ENCODE measurements around the gene TUBB6.

TUBB6 gene

GRCh38 chr18:12301263-12302005 is 6.6 kb upstream of the TUBB6 start:
- Mint-ChIP-seq H3K4me1 (ENCODE audit: low read depth) (peaks cover 19% of the 10 kb centered on the region), H3K27ac (no peak overlapping the region), H3K4me3 (no peak overlapping the region), H3K9me3 (no peaks in the 10 kb centered on the region), H3K27me3 (peaks cover 25% of the 10 kb centered on the region), H3K36me3 (ENCODE audit: low read depth) (no peaks in the 10 kb centered on the region)
- intact Hi-C loops (cut with micrococcal nuclease) = no loop called here

- H3K9me3 Mint-ChIP-seq = no peaks in the 10 kb centered on the region
- H3K36me3 Mint-ChIP-seq (ENCODE audit: low read depth) = no peaks in the 10 kb centered on the region
- no peak overlapping the region for H3K27ac Mint-ChIP-seq
- H3K27me3 Mint-ChIP-seq = peaks cover 29% of the 10 kb centered on the region
- H3K4me3 Mint-ChIP-seq = no peak overlapping the region
- intact Hi-C loops (cut with micrococcal nuclease) = no loop called here
- peaks cover 25% of the 10 kb centered on the region for H3K4me1 Mint-ChIP-seq (ENCODE audit: low read depth)
Measured at GRCh38 chr18:12302391-12303147, 5.5 kb upstream of the TUBB6 start.

GRCh38 chr18:12304351-12305210 is 3.5 kb upstream of the TUBB6 start:
- intact Hi-C loops (cut with micrococcal nuclease) = loop anchor here (5.0 kb wide), 1 partner anchor 322 kb away; the partner anchor contains the start of gene IMPA2
- peaks cover 30% of the 10 kb centered on the region for H3K4me1 Mint-ChIP-seq (ENCODE audit: low read depth)
- H3K27me3 Mint-ChIP-seq = peaks cover 26% of the 10 kb centered on the region
- H3K36me3 Mint-ChIP-seq (ENCODE audit: low read depth) = peaks cover 8% of the 10 kb centered on the region
- no peak overlapping the region for H3K4me3 Mint-ChIP-seq
- H3K9me3 Mint-ChIP-seq = no peaks in the 10 kb centered on the region
- H3K27ac Mint-ChIP-seq = no peak overlapping the region

GRCh38 chr18:12305211-12305610 is 2.8 kb upstream of the TUBB6 start:
- Mint-ChIP-seq H3K36me3 (ENCODE audit: low read depth) (peaks cover 14% of the 10 kb centered on the region), H3K4me1 (ENCODE audit: low read depth) (peaks cover 36% of the 10 kb centered on the region), H3K27me3 (peaks cover 24% of the 10 kb centered on the region)

GRCh38 chr18:12305930-12306629 is 2.0 kb upstream of the TUBB6 start:
- Mint-ChIP-seq H3K4me1 (ENCODE audit: low read depth) (peaks cover 42% of the 10 kb centered on the region), H3K9me3 (no peaks in the 10 kb centered on the region), H3K27me3 (peaks cover 24% of the 10 kb centered on the region), H3K4me3 (peak overlapping the region; percentile 77), H3K27ac (peak overlapping the region; percentile 91), H3K36me3 (ENCODE audit: low read depth) (peaks cover 23% of the 10 kb centered on the region)
- intact Hi-C loops (cut with micrococcal nuclease) = loop anchor here (5.0 kb wide), 1 partner anchor 324 kb away; the partner anchor contains the start of gene IMPA2

More at GRCh38 chr18:12305211-12305610, 2.8 kb upstream of the TUBB6 start:
- H3K9me3 Mint-ChIP-seq = no peaks in the 10 kb centered on the region
- H3K27ac Mint-ChIP-seq = no peak overlapping the region
- intact Hi-C loops (cut with micrococcal nuclease) = loop anchor here (5.0 kb wide), 1 partner anchor 323 kb away; the partner anchor contains the start of gene IMPA2
- H3K4me3 Mint-ChIP-seq = no peak overlapping the region

GRCh38 chr18:12306752-12307700 is 1.0 kb upstream of the TUBB6 start:
- peaks cover 32% of the 10 kb centered on the region for H3K36me3 Mint-ChIP-seq (ENCODE audit: low read depth)
- peak overlapping the region; percentile 77 for H3K4me3 Mint-ChIP-seq
- H3K27ac Mint-ChIP-seq = peak overlapping the region; percentile 91

GRCh38 chr18:12308386-12309100 is 502 bp downstream of the TUBB6 start:
- peak overlapping the region; percentile 77 for H3K4me3 Mint-ChIP-seq

More at GRCh38 chr18:12306752-12307700, 1.0 kb upstream of the TUBB6 start:
- Mint-ChIP-seq H3K27me3 (peaks cover 24% of the 10 kb centered on the region), H3K9me3 (no peaks in the 10 kb centered on the region), H3K4me1 (ENCODE audit: low read depth) (peaks cover 42% of the 10 kb centered on the region)
- intact Hi-C loops (cut with micrococcal nuclease) = loop anchor here (5.0 kb wide), 1 partner anchor 325 kb away; the partner anchor contains the start of gene IMPA2

GRCh38 chr18:12309683-12310198 is 1.7 kb downstream of the TUBB6 start:
- H3K27ac Mint-ChIP-seq = peak overlapping the region; percentile 91
- peaks cover 52% of the 10 kb centered on the region for H3K4me1 Mint-ChIP-seq (ENCODE audit: low read depth)
- no peaks in the 10 kb centered on the region for H3K9me3 Mint-ChIP-seq
- intact Hi-C loops (cut with micrococcal nuclease) = loop anchor here (2.0 to 5.0 kb wide), 3 partner anchors 67 to 459 kb away; partner anchors contain the start of genes AFG3L2, CHMP1B and IMPA2
- H3K4me3 Mint-ChIP-seq = peak overlapping the region; percentile 77
- H3K36me3 Mint-ChIP-seq (ENCODE audit: low read depth) = peaks cover 57% of the 10 kb centered on the region
- peaks cover 19% of the 10 kb centered on the region for H3K27me3 Mint-ChIP-seq

More at GRCh38 chr18:12308386-12309100, 502 bp downstream of the TUBB6 start:
- H3K27ac Mint-ChIP-seq = peak overlapping the region; percentile 91
- intact Hi-C loops (cut with micrococcal nuclease) = loop anchor here (2.0 to 5.0 kb wide), 3 partner anchors 68 to 458 kb away; partner anchors contain the start of genes AFG3L2, CHMP1B and IMPA2
- H3K9me3 Mint-ChIP-seq = no peaks in the 10 kb centered on the region
- H3K27me3 Mint-ChIP-seq = peaks cover 24% of the 10 kb centered on the region
- peaks cover 49% of the 10 kb centered on the region for H3K4me1 Mint-ChIP-seq (ENCODE audit: low read depth)
- H3K36me3 Mint-ChIP-seq (ENCODE audit: low read depth) = peaks cover 47% of the 10 kb centered on the region

GRCh38 chr18:12310762-12311161 is 2.7 kb downstream of the TUBB6 start:
- peaks cover 64% of the 10 kb centered on the region for H3K36me3 Mint-ChIP-seq (ENCODE audit: low read depth)
- intact Hi-C loops (cut with micrococcal nuclease) = no loop called here
- H3K4me1 Mint-ChIP-seq (ENCODE audit: low read depth) = peaks cover 45% of the 10 kb centered on the region
- H3K27me3 Mint-ChIP-seq = peaks cover 11% of the 10 kb centered on the region
- peak overlapping the region; percentile 91 for H3K27ac Mint-ChIP-seq
- H3K9me3 Mint-ChIP-seq = no peaks in the 10 kb centered on the region
- H3K4me3 Mint-ChIP-seq = peak overlapping the region; percentile 77

- Mint-ChIP-seq H3K36me3 (ENCODE audit: low read depth) (peaks cover 82% of the 10 kb centered on the region), H3K4me1 (ENCODE audit: low read depth) (peaks cover 45% of the 10 kb centered on the region), H3K27ac (peak overlapping the region; percentile 37), H3K4me3 (no peak overlapping the region), H3K9me3 (no peaks in the 10 kb centered on the region), H3K27me3 (no peaks in the 10 kb centered on the region)
- intact Hi-C loops (cut with micrococcal nuclease) = no loop called here
Measured at GRCh38 chr18:12312976-12313375, 4.9 kb downstream of the TUBB6 start.

GRCh38 chr18:12313530-12314245 is 5.6 kb downstream of the TUBB6 start:
- Mint-ChIP-seq H3K4me3 (no peak overlapping the region), H3K27me3 (no peaks in the 10 kb centered on the region), H3K27ac (peak overlapping the region; percentile 37), H3K36me3 (ENCODE audit: low read depth) (peaks cover 87% of the 10 kb centered on the region), H3K4me1 (ENCODE audit: low read depth) (peaks cover 52% of the 10 kb centered on the region), H3K9me3 (no peaks in the 10 kb centered on the region)
- intact Hi-C loops (cut with micrococcal nuclease) = no loop called here
